Measurements from ENCODE around the gene LENG9. TPM values are rescaled to one million over a fixed set of nuclear protein-coding genes. Genes with fewer than 3 reads are reported as not detected.
"Not testable (repeated sequence)": the region's sequence is repeated elsewhere in the genome, so short reads cannot be mapped to it uniquely, and the experiment has no call there.

The LENG9 gene
- 10.3 TPM for total RNA-seq

DNA sequence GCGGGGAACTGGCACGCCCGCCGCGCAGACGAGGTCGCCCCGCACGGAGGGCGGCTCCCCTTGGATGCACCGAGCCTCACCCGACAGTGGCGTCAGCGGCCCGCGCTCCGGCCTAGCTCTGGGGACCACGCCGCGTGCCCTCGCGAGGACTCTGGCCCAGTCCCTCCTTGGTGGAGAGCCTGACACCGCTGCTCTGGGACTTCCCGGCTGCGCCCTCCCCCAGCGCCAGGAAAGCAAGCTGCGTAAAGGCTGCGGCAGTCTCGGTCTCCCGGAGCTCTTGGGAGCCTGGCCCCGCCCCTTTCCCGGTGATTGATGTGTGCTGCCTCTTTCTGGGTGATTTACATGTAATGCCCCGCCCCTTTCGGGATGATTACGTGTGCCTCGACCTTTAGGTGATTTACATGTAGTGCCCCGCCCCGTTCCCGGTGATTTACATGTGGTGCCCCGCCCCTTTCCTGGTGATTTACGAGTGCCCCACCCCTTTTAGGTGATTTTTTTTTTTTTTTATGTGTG lies at the start of gene LENG9:
Gene LENG9 (minus strand): TSS at position 248 of the 513 bp plus-strand sequence. CDS start 252 bp downstream, outside the sequence.
- intact Hi-C loops (cut with DNase I) = no loop called here
- peaks cover 32% of the 10 kb centered on the region for H3K4me1 ChIP-seq
- H3K27me3 ChIP-seq = no peaks in the 10 kb centered on the region
- H3K4me3 ChIP-seq = peak within 1 kb of the TSS; percentile 62 to 64
- no peak for DNase-seq (ENCODE audit: extremely low spot score in 2 of 2)
- no peaks in the 10 kb centered on the region for H3K9me3 ChIP-seq
- TF ChIP-seq POLR2AphosphoS5 (IDR thresholded peaks at IDR 0.05; ENCODE audit: insufficient read depth in 1 of 2, low read depth in 1 of 2) (peak; percentile 69 to 92), POLR2A (IDR thresholded peaks at IDR 0.05) (peak in 1 of 2 donors; percentile 87)
- TF ChIP-seq, protein P1, sequence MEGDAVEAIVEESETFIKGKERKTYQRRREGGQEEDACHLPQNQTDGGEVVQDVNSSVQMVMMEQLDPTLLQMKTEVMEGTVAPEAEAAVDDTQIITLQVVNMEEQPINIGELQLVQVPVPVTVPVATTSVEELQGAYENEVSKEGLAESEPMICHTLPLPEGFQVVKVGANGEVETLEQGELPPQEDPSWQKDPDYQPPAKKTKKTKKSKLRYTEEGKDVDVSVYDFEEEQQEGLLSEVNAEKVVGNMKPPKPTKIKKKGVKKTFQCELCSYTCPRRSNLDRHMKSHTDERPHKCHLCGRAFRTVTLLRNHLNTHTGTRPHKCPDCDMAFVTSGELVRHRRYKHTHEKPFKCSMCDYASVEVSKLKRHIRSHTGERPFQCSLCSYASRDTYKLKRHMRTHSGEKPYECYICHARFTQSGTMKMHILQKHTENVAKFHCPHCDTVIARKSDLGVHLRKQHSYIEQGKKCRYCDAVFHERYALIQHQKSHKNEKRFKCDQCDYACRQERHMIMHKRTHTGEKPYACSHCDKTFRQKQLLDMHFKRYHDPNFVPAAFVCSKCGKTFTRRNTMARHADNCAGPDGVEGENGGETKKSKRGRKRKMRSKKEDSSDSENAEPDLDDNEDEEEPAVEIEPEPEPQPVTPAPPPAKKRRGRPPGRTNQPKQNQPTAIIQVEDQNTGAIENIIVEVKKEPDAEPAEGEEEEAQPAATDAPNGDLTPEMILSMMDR (IDR thresholded peaks at IDR 0.05) = no peak
- H3K36me3 ChIP-seq = peaks cover 0 to 36% of the 10 kb centered on the region in 2 donors
- H3K27ac ChIP-seq = peak within 1 kb of the TSS; percentile 90

DNA sequence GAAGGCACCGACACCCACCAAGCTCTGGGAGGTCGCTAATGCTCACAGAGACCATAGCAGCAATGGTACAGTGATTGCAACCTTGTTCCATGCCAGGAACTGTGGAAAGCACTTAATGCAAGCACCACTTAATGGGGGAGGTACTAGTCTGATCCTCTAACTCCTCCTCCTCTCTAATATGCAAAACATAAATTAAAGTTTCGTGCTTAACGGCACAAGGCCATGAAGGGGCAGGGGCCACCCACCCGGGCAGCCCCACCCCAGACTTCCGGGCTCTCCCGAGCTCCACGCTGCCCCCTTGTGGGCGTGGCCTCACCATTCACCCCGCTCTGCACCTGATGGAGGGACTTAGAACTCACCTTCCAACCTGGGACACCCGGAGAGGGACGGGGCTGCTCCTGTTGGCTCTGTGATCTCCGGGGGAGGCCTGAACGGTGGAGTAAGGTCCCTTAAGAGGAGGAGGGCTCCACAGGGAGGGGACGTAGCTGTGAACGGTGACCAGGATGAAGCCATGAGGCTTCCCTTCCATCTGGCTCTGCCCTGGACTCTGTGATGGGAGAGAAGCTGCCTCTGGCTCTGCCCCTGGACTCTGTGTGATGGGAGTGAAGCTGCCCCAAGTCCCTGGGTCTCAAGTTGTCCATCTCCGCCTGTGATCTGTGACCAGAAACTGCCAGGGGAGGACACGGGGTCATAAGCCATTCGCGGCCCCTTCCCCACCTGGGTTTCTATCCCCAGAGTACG lies 45.8 kb upstream of the LENG9 start:
- H3K36me3 ChIP-seq; H3K27me3 ChIP-seq; H3K27ac ChIP-seq; DNase-seq (ENCODE audit: extremely low spot score in 2 of 2); H3K9me3 ChIP-seq; H3K4me1 ChIP-seq; H3K4me3 ChIP-seq; intact Hi-C loops (cut with DNase I): not testable (repeated sequence)

DNA sequence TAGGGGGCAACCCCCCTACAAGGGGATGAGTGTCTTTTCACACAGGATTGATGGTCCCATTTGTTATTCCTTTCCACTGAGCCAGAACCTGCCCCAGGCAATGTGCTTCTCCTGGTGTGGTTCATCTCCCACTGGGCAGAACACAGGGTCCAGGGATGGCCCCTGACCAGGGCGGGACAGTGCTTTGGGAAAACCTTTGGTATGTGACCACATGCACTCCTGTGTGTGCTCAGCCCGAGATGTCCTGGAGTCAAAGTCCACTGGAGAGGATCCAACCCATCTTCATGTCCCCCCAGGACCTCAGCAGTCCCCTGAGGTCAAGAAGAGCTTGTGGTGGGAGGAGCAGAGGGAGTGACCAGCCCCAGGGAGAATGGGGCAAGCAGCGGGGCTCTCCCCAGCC lies 44.9 kb upstream of the LENG9 start:
- intact Hi-C loops (cut with DNase I); H3K4me1 ChIP-seq; H3K4me3 ChIP-seq; DNase-seq (ENCODE audit: extremely low spot score in 2 of 2); H3K27ac ChIP-seq; H3K9me3 ChIP-seq; H3K27me3 ChIP-seq; H3K36me3 ChIP-seq: not testable (repeated sequence)

DNA sequence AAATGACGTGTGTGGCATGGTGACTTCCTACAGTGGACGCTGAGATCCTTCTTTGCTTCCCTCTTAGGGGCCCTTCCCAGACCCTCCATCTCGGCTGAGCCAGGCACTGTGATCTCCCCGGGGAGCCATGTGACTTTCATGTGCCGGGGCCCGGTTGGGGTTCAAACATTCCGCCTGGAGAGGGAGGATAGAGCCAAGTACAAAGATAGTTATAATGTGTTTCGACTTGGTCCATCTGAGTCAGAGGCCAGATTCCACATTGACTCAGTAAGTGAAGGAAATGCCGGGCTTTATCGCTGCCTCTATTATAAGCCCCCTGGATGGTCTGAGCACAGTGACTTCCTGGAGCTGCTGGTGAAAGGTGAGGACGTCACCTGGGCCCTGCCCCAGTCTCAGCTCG lies 44.2 kb upstream of the LENG9 start:
- intact Hi-C loops (cut with DNase I) = no loop called here
- Histone ChIP-seq H3K9me3 (no peaks in the 10 kb centered on the region), H3K4me3 (no peak overlapping the region), H3K27ac (no peak overlapping the region), H3K27me3 (no peaks in the 10 kb centered on the region), H3K36me3 (no peaks in the 10 kb centered on the region), H3K4me1 (no peaks in the 10 kb centered on the region)
- DNase-seq (ENCODE audit: extremely low spot score in 2 of 2) = no peak
- no peak for TF ChIP-seq POLR2AphosphoS5 (IDR thresholded peaks at IDR 0.05; ENCODE audit: insufficient read depth in 1 of 2, low read depth in 1 of 2)

DNA sequence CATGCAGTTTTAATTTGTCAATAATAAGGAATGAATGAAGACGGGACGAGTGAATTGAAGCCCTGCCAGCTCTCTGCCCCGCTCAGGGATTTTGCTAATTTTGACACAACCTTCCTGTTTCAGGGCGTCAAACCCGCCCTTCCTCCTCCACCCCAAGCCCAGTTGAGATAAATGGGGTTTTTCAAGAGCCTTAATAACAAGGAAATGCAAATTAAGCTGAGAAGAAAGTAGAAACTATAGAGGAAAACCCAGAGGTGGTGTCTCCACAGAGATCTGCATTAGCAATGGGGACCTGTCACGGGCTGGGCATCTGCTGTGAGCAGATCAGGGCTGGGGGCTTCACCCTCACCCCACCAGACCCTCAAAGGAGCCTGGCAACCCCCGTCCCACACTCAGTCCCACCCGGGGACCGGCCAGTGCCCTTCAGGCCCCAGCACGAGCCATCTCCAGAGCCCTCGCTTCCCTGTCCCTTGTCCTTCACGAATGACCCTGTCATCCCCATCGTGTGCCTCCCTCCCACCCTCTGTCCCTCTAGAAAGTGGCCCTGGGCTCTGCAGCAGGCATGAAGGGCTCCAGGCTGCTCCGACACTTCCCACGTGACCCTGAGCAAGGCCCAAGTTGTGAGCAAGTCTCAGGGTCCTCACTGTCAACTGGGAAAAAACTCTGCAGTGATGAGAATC lies 43.6 kb upstream of the LENG9 start:
- DNase-seq (ENCODE audit: extremely low spot score in 2 of 2); intact Hi-C loops (cut with DNase I); H3K4me3 ChIP-seq; H3K9me3 ChIP-seq; H3K36me3 ChIP-seq; H3K27me3 ChIP-seq; H3K4me1 ChIP-seq; H3K27ac ChIP-seq: not testable (repeated sequence)

DNA sequence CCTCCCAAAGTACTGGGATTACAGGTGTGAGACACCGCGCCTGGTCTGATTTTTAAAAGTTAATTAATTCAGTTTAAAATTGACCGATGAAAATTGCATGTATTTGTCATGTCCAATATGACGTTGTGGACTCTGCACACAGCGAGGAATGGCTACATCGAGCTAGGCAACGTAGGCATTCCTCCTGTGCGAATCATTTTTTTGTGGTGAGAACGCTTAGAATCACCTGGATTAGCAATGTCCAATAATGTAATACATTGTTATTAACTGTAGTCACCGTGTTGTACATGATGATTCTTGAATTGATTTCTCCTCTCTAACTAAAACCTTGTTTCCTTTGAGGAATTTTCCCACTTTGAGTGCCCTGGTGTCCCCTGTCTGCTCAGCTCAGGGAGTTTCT lies 42.5 kb upstream of the LENG9 start:
- Histone ChIP-seq H3K4me1 (no peaks in the 10 kb centered on the region), H3K27me3 (no peaks in the 10 kb centered on the region), H3K4me3 (no peak overlapping the region), H3K9me3 (no peaks in the 10 kb centered on the region), H3K27ac (no peak overlapping the region), H3K36me3 (no peaks in the 10 kb centered on the region)
- TF ChIP-seq POLR2AphosphoS5 (IDR thresholded peaks at IDR 0.05; ENCODE audit: insufficient read depth in 1 of 2, low read depth in 1 of 2) (no peak), POLR2A (IDR thresholded peaks at IDR 0.05) (no peak)
- TF ChIP-seq, protein P1 (IDR thresholded peaks at IDR 0.05) = no peak
- intact Hi-C loops (cut with DNase I) = no loop called here
- no peak for DNase-seq (ENCODE audit: extremely low spot score in 2 of 2)

DNA sequence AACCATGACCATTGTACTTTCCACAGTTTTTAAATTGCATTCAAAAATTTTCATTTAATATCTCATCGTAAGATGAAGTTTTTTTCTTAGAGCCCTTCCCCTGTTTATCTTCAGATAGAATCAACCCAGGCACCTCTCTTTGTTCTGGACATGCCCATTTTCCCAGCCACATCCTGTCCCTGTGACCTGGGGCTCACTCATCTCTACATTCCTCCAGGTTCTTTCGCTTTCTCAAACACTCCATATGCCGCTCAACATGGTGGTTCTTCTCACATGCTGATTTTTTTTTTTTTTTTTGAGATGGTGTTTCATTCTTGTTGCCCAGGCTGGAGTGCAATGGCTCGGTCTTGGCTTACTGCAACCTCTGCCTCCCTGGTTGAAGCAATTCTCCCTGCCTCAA lies 42.0 kb upstream of the LENG9 start:
- H3K27me3 ChIP-seq; H3K4me3 ChIP-seq; H3K4me1 ChIP-seq; H3K9me3 ChIP-seq; H3K27ac ChIP-seq; intact Hi-C loops (cut with DNase I); H3K36me3 ChIP-seq; DNase-seq (ENCODE audit: extremely low spot score in 2 of 2): not testable (repeated sequence)
